ENCODE measurements around the gene CCDC102B. TPM values are rescaled to one million over a fixed set of nuclear protein-coding genes. Genes with fewer than 3 reads are reported as not detected.

The CCDC102B gene
- total and polyA plus RNA-seq, 2 donors (not counting 1 experiment from before 2014, with no cell fraction given): 3.9 to 4.0 TPM

GRCh38 chr18:68897286-68897685, 99.4 kb downstream of the CCDC102B start:
- DNase-seq (no peak), ATAC-seq (ENCODE audit: low read depth) (no peak)
- Histone ChIP-seq H3K79me2 (ENCODE audit: control insufficient read depth, insufficient read depth, low read length) (no peaks in the 10 kb centered on the region), H3K4me3 (ENCODE audit: control extremely low read depth in 1 of 5, extremely low read depth in 1 of 5, insufficient read depth in 1 of 5, low read depth in 2 of 5, low read length in 4 of 5) (no peak overlapping the region), H3K9me3 (ENCODE audit: control extremely low read depth in 1 of 3, control insufficient read depth in 2 of 3, insufficient read depth in 1 of 3, low read length in 2 of 3) (no peaks in the 10 kb centered on the region), H3K27ac (ENCODE audit: low read length in 2 of 2) (no peak overlapping the region), H3K27me3 (replicated peaks in 1 of 4; ENCODE audit: control extremely low read depth in 1 of 4, control insufficient read depth in 3 of 4, insufficient read depth in 4 of 4, low read length in 3 of 4) (no peaks in the 10 kb centered on the region), H3K9ac (ENCODE audit: low read length) (no peak overlapping the region), H4K20me1 (ENCODE audit: control insufficient read depth, insufficient read depth, low read length, poor library complexity, severe bottlenecking) (no peaks in the 10 kb centered on the region), H2AFZ (ENCODE audit: insufficient read depth, low read depth, low read length, poor library complexity, severe bottlenecking) (no peak overlapping the region), H3K4me1 (ENCODE audit: control insufficient read depth in 2 of 2, insufficient read depth in 2 of 2, low read length in 2 of 2) (no peaks in the 10 kb centered on the region), H3K4me2 (replicated peaks; ENCODE audit: low read depth, low read length, poor library complexity, severe bottlenecking) (no peak overlapping the region), H3K36me3 (replicated peaks in 1 of 2; ENCODE audit: control extremely low read depth in 1 of 2, control insufficient read depth in 1 of 2, extremely low read depth in 1 of 2, insufficient read depth in 2 of 2, low read length in 1 of 2) (no peaks in the 10 kb centered on the region)
- TF ChIP-seq, protein P1, sequence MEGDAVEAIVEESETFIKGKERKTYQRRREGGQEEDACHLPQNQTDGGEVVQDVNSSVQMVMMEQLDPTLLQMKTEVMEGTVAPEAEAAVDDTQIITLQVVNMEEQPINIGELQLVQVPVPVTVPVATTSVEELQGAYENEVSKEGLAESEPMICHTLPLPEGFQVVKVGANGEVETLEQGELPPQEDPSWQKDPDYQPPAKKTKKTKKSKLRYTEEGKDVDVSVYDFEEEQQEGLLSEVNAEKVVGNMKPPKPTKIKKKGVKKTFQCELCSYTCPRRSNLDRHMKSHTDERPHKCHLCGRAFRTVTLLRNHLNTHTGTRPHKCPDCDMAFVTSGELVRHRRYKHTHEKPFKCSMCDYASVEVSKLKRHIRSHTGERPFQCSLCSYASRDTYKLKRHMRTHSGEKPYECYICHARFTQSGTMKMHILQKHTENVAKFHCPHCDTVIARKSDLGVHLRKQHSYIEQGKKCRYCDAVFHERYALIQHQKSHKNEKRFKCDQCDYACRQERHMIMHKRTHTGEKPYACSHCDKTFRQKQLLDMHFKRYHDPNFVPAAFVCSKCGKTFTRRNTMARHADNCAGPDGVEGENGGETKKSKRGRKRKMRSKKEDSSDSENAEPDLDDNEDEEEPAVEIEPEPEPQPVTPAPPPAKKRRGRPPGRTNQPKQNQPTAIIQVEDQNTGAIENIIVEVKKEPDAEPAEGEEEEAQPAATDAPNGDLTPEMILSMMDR (IDR thresholded peaks at IDR 0.05): no peak
- TF ChIP-seq EZH2 (IDR thresholded peaks at IDR 0.05; ENCODE audit: borderline replicate concordance, insufficient read depth, low read depth, low read length, poor library complexity, severe bottlenecking): no peak
- Mint-ChIP-seq H3K4me1 (no peaks in the 10 kb centered on the region), H3K27ac (no peak overlapping the region), H3K4me3 (no peak overlapping the region), H3K27me3 (no peaks in the 10 kb centered on the region), H3K9me3 (ENCODE audit: insufficient read depth) (no peaks in the 10 kb centered on the region)
- intact Hi-C loops (cut with micrococcal nuclease): no loop called here
- POLR2A ChIA-PET: no interaction called here
- CTCF ChIA-PET: no interaction called here
- 95% methylated on average over 3 of the region's 4 CpGs for WGBS (ENCODE audit: insufficient coverage)

GRCh38 chr18:68909579-68909978, 111.7 kb downstream of the CCDC102B start:
- no peaks in the 10 kb centered on the region for H3K27me3 ChIP-seq (replicated peaks in 1 of 4; ENCODE audit: control extremely low read depth in 1 of 4, control insufficient read depth in 3 of 4, insufficient read depth in 4 of 4, low read length in 3 of 4)
- no peaks in the 10 kb centered on the region for H3K36me3 ChIP-seq (replicated peaks in 1 of 2; ENCODE audit: control extremely low read depth in 1 of 2, control insufficient read depth in 1 of 2, extremely low read depth in 1 of 2, insufficient read depth in 2 of 2, low read length in 1 of 2)
- H3K27ac ChIP-seq (ENCODE audit: low read length in 2 of 2): no peak overlapping the region
- H4K20me1 ChIP-seq (ENCODE audit: control insufficient read depth, insufficient read depth, low read length, poor library complexity, severe bottlenecking): no peaks in the 10 kb centered on the region
- POLR2A ChIA-PET: no interaction called here
- no peak overlapping the region for H3K4me2 ChIP-seq (replicated peaks; ENCODE audit: low read depth, low read length, poor library complexity, severe bottlenecking)
- peaks cover 4% of the 10 kb centered on the region for H3K9me3 Mint-ChIP-seq (ENCODE audit: insufficient read depth)
- no peak overlapping the region for H3K9ac ChIP-seq (ENCODE audit: low read length)
- CTCF ChIA-PET: no interaction called here
- DNase-seq (no peak), ATAC-seq (ENCODE audit: low read depth) (no peak)
- no peak overlapping the region for H3K4me3 Mint-ChIP-seq
- no peak overlapping the region for H3K4me3 ChIP-seq (ENCODE audit: control extremely low read depth in 1 of 5, extremely low read depth in 1 of 5, insufficient read depth in 1 of 5, low read depth in 2 of 5, low read length in 4 of 5)
- H3K79me2 ChIP-seq (ENCODE audit: control insufficient read depth, insufficient read depth, low read length): no peaks in the 10 kb centered on the region
- TF ChIP-seq EZH2 (IDR thresholded peaks at IDR 0.05; ENCODE audit: borderline replicate concordance, insufficient read depth, low read depth, low read length, poor library complexity, severe bottlenecking): no peak
- no peaks in the 10 kb centered on the region for H3K4me1 ChIP-seq (ENCODE audit: control insufficient read depth in 2 of 2, insufficient read depth in 2 of 2, low read length in 2 of 2)
- H3K27ac Mint-ChIP-seq: no peak overlapping the region
- intact Hi-C loops (cut with micrococcal nuclease): no loop called here
- H3K27me3 Mint-ChIP-seq: no peaks in the 10 kb centered on the region
- no peak overlapping the region for H2AFZ ChIP-seq (ENCODE audit: insufficient read depth, low read depth, low read length, poor library complexity, severe bottlenecking)
- H3K9me3 ChIP-seq (ENCODE audit: control extremely low read depth in 1 of 3, control insufficient read depth in 2 of 3, insufficient read depth in 1 of 3, low read length in 2 of 3): no peaks in the 10 kb centered on the region
- H3K4me1 Mint-ChIP-seq: no peaks in the 10 kb centered on the region
